ENCODE data around the gene FOXL3. TPM values are rescaled to one million over a fixed set of nuclear protein-coding genes. Genes with fewer than 3 reads are reported as not detected.

The FOXL3 gene
- polyA plus RNA-seq, 3 donors = not detected

DNA sequence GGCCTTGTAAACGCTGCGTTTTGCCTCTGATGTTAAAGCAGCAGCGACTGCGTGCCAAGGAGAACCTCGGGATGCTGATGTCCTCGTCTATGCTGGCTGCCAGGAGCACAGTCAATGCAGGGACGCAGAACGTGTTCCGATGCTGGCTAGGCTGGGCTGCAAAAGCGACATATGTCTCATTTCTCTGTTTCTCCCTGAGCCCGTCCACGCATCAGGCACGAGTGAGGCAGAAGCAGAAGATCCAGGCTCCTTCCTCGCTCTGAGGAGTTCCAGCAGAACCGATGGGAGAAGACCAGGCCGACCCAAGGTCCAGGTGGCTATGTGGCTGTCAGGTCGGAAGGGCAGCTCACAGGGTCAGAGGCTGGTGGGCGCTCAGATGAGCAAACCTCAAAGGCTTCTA, 3.7 kb upstream of the FOXL3 start:
- H3K4me3 ChIP-seq (replicated peaks in 1 of 3; ENCODE audit: low read depth in 2 of 3, low read length in 3 of 3) = no peak overlapping the region
- Mint-ChIP-seq H3K9me3 (peaks cover 0 to 7% (median 2%) of the 10 kb centered on the region in 7 donors), H3K27me3 (ENCODE audit: low read depth in 3 of 3) (peaks cover 22 to 54% (median 52%) of the 10 kb centered on the region in 3 donors), H3K36me3 (no peaks in the 10 kb centered on the region), H3K4me3 (no peak overlapping the region), H3K27ac (no peak overlapping the region), H3K4me1 (no peaks in the 10 kb centered on the region)
- H3K9me3 ChIP-seq (replicated peaks in 1 of 2; ENCODE audit: control insufficient read depth in 1 of 2, insufficient read depth in 1 of 2, low read length in 2 of 2) = peaks cover 0 to 4% of the 10 kb centered on the region in 2 donors
- H2AFZ ChIP-seq (ENCODE audit: insufficient read depth, low read depth, low read length, poor library complexity, severe bottlenecking) = no peak overlapping the region
- WGBS (ENCODE audit: insufficient coverage) = 94% methylated on average over 16 of the region's 18 CpGs
- no peak for DNase-seq
- H3K4me1 ChIP-seq (ENCODE audit: control insufficient read depth in 1 of 2, insufficient read depth in 2 of 2, low read length in 2 of 2) = no peaks in the 10 kb centered on the region
- H3K4me2 ChIP-seq (replicated peaks; ENCODE audit: extremely low read depth, low read length, poor library complexity, severe bottlenecking) = no peak overlapping the region
- intact Hi-C loops (cut with micrococcal nuclease) = no loop called here
- peaks cover 11 to 27% of the 10 kb centered on the region in 2 donors for H3K27me3 ChIP-seq (ENCODE audit: control insufficient read depth in 2 of 2, insufficient read depth in 2 of 2, low read length in 2 of 2)
- no peak overlapping the region for H3K9ac ChIP-seq (ENCODE audit: insufficient read depth, low read length, poor library complexity, severe bottlenecking)
- no peaks in the 10 kb centered on the region for H3K36me3 ChIP-seq (replicated peaks in 1 of 2; ENCODE audit: control insufficient read depth in 1 of 2, insufficient read depth in 2 of 2, low read length in 2 of 2)
- no peaks in the 10 kb centered on the region for H4K20me1 ChIP-seq (ENCODE audit: insufficient read depth, low read length)
- TF ChIP-seq, protein P1, sequence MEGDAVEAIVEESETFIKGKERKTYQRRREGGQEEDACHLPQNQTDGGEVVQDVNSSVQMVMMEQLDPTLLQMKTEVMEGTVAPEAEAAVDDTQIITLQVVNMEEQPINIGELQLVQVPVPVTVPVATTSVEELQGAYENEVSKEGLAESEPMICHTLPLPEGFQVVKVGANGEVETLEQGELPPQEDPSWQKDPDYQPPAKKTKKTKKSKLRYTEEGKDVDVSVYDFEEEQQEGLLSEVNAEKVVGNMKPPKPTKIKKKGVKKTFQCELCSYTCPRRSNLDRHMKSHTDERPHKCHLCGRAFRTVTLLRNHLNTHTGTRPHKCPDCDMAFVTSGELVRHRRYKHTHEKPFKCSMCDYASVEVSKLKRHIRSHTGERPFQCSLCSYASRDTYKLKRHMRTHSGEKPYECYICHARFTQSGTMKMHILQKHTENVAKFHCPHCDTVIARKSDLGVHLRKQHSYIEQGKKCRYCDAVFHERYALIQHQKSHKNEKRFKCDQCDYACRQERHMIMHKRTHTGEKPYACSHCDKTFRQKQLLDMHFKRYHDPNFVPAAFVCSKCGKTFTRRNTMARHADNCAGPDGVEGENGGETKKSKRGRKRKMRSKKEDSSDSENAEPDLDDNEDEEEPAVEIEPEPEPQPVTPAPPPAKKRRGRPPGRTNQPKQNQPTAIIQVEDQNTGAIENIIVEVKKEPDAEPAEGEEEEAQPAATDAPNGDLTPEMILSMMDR (IDR thresholded peaks at IDR 0.05) = no peak
- H3K79me2 ChIP-seq (ENCODE audit: insufficient read depth, low read length) = no peaks in the 10 kb centered on the region
- H3K27ac ChIP-seq (ENCODE audit: low read depth in 1 of 2, low read length in 2 of 2) = no peak overlapping the region

DNA sequence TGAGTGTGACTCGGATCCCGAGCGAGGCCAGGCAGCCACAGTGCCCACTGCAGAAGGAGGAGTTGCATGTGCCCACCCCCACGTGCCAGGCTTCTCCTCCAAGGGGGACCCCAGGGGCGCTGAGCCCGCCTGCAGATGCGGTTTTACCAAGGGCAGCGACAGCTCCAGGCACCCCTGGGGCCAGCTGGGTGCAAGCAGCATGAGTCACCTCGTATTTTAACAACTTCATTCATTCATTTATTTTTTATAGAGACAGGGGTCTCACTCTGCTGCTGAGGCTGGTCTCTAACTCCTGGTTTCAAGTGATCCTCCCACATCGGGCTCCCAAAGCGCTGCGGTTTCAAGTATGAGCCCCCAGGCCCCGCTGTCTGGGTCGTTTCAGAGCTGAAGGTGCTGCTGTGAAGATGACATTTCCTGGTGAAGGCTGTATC, 1.3 kb upstream of the FOXL3 start:
- Histone ChIP-seq H3K4me2 (replicated peaks; ENCODE audit: extremely low read depth, low read length, poor library complexity, severe bottlenecking) (no peak overlapping the region), H2AFZ (ENCODE audit: insufficient read depth, low read depth, low read length, poor library complexity, severe bottlenecking) (no peak overlapping the region), H3K4me1 (ENCODE audit: control insufficient read depth in 1 of 2, insufficient read depth in 2 of 2, low read length in 2 of 2) (no peaks in the 10 kb centered on the region), H3K79me2 (ENCODE audit: insufficient read depth, low read length) (no peaks in the 10 kb centered on the region), H3K27me3 (ENCODE audit: control insufficient read depth in 2 of 2, insufficient read depth in 2 of 2, low read length in 2 of 2) (peaks cover 16 to 40% of the 10 kb centered on the region in 2 donors), H3K27ac (ENCODE audit: low read depth in 1 of 2, low read length in 2 of 2) (no peak overlapping the region), H3K36me3 (replicated peaks in 1 of 2; ENCODE audit: control insufficient read depth in 1 of 2, insufficient read depth in 2 of 2, low read length in 2 of 2) (no peaks in the 10 kb centered on the region), H3K4me3 (replicated peaks in 1 of 3; ENCODE audit: low read depth in 2 of 3, low read length in 3 of 3) (no peak overlapping the region), H3K9me3 (replicated peaks in 1 of 2; ENCODE audit: control insufficient read depth in 1 of 2, insufficient read depth in 1 of 2, low read length in 2 of 2) (no peaks in the 10 kb centered on the region), H3K9ac (ENCODE audit: insufficient read depth, low read length, poor library complexity, severe bottlenecking) (no peak overlapping the region), H4K20me1 (ENCODE audit: insufficient read depth, low read length) (no peaks in the 10 kb centered on the region)
- Mint-ChIP-seq H3K9me3 (peaks cover 0 to 7% (median 0%) of the 10 kb centered on the region in 7 donors), H3K4me3 (peak overlapping the region in 1 of 2 donors; percentile 73), H3K27me3 (ENCODE audit: low read depth in 3 of 3) (peaks cover 35 to 77% (median 66%) of the 10 kb centered on the region in 3 donors), H3K4me1 (no peaks in the 10 kb centered on the region), H3K36me3 (no peaks in the 10 kb centered on the region), H3K27ac (no peak overlapping the region)
- TF ChIP-seq, protein P1 (IDR thresholded peaks at IDR 0.05) = no peak
- intact Hi-C loops (cut with micrococcal nuclease) = no loop called here
- 83% methylated on average over 7 of the region's 14 CpGs for WGBS (ENCODE audit: insufficient coverage)
- DNase-seq = no peak
